Mammary epithelial cell (primary cell): ENCODE data around the gene KCNG4.

Experiments
- CTCF ChIP-seq, 2 donors: IDR thresholded peaks in 1 of 2; conservative IDR thresholded peaks in 1 of 2; 2 replicates each; pipeline ENCODE4 v1.5.1; 2011 to 2012; ENCODE audit warnings: inconsistent platforms in 2 of 2, low read length in 2 of 2, mild to moderate bottlenecking in 2 of 2, control low read depth in 1 of 2, low read depth in 1 of 2; ENCODE audit not compliant: insufficient read depth in 1 of 2; ENCODE audit errors: extremely low read depth in 1 of 2
- EZH2 ChIP-seq: IDR thresholded peaks from 2 replicates; pipeline ENCODE4 v1.6.1; 2012; ENCODE audit warnings: low read length, inconsistent platforms, borderline replicate concordance

- TF ChIP-seq CTCF (conservative IDR thresholded peaks at IDR 0.05 in 1 of 2, IDR thresholded peaks at IDR 0.05 in 1 of 2; ENCODE audit: extremely low read depth in 1 of 2, insufficient read depth in 1 of 2, low read depth in 1 of 2, low read length in 2 of 2), result no peak
- no peak for TF ChIP-seq EZH2
Measured at GRCh38 chr16:84279881-84280280, 40.1 kb upstream of the KCNG4 start.
